22Rv1 (cell line): Measurements from ENCODE around the gene TRNP1.

Experiments
- ZFX ChIP-seq: fragments of 450-650 bp; IDR thresholded peaks from 2 replicates; pipeline ENCODE4 v1.6.1; 2017; ENCODE audit warnings: antibody characterized with exemption, borderline replicate concordance
- TF ChIP-seq, protein P1 (sequence below): fragments of 450-650 bp; IDR thresholded peaks from 2 replicates; pipeline ENCODE4 v1.5.1; 2017; ENCODE audit warnings: mild to moderate bottlenecking

DNA sequence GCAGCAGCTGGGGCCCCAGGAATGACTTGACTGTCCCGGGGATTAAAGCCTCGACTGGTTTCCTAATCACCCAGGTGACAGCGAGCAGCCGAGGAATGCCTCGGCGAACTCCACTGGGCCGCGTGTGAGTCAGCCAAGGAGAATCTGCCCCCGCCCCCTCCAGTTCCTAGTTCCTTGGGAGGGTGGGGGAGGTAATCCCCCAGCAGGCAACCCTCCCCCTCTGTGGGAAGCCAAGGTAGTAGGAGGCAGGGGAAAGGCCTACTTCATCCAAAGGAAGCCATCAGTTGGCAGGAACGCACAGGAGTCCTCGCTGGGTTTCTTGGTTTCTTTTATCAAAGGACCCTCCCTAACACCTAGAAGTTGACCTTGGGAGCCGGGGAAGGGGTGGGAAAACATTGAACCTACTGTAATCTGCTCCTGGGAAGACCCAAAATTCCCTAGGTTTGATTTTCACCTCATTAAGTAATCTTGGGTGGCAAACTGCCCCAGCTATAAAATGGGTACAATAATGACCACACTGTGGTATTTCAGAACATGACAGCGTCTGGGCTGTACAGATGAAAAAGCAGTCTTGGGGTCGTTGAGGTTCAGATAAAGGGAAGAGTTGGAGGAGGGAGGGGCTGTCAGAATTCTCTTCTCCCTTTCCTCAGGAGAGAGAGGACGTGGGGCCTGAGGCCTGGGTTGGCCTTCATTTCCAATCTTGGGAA lies 17.7 kb downstream of the TRNP1 start:
- TF ChIP-seq, protein P1, sequence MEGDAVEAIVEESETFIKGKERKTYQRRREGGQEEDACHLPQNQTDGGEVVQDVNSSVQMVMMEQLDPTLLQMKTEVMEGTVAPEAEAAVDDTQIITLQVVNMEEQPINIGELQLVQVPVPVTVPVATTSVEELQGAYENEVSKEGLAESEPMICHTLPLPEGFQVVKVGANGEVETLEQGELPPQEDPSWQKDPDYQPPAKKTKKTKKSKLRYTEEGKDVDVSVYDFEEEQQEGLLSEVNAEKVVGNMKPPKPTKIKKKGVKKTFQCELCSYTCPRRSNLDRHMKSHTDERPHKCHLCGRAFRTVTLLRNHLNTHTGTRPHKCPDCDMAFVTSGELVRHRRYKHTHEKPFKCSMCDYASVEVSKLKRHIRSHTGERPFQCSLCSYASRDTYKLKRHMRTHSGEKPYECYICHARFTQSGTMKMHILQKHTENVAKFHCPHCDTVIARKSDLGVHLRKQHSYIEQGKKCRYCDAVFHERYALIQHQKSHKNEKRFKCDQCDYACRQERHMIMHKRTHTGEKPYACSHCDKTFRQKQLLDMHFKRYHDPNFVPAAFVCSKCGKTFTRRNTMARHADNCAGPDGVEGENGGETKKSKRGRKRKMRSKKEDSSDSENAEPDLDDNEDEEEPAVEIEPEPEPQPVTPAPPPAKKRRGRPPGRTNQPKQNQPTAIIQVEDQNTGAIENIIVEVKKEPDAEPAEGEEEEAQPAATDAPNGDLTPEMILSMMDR, result no peak
- TF ChIP-seq ZFX, result no peak
